GM12878 (cell line): ENCODE data around the gene CRTC1.

Experiments
- CTCF ChIP-seq, 3 experiments: IDR thresholded peaks in 2 of 3; conservative IDR thresholded peaks in 1 of 3; 2 replicates each; pipeline ENCODE4 v1.5.1; 2011; ENCODE audit warnings: low read depth in 3 of 3, low read length in 3 of 3, mild to moderate bottlenecking in 3 of 3, control low read depth in 2 of 3, moderate library complexity in 2 of 3, inconsistent platforms in 1 of 3, mixed read lengths in 1 of 3; ENCODE audit not compliant: control insufficient read depth in 2 of 3, insufficient read depth in 1 of 3; ENCODE audit errors: extremely low read depth in 1 of 3
- ETV6 ChIP-seq, 2 experiments: fragments of 450-650 bp in 1 of 2; IDR thresholded peaks in 1 of 2; conservative IDR thresholded peaks in 1 of 2; 2 replicates each; pipeline ENCODE4 v1.6.1; 2014; ENCODE audit warnings: antibody characterized with exemption in 1 of 2, borderline replicate concordance in 1 of 2, low read depth in 1 of 2, mild to moderate bottlenecking in 1 of 2, moderate library complexity in 1 of 2
- MXI1 ChIP-seq: fragments of 150-350 bp; IDR thresholded peaks from 2 replicates; pipeline ENCODE4 v1.6.1; 2011; ENCODE audit warnings: low read depth, mild to moderate bottlenecking, inconsistent platforms, low read length, improper control_type of control experiment
- TF ChIP-seq, protein P1 (sequence below): IDR thresholded peaks from 2 replicates; pipeline ENCODE4 v1.6.1; 2012; ENCODE audit warnings: mild to moderate bottlenecking, low read depth, low read length
- TF ChIP-seq, protein P2 (sequence below): IDR thresholded peaks from 2 replicates; pipeline ENCODE4 v1.6.1; 2011; ENCODE audit warnings: low read depth, mild to moderate bottlenecking, low read length, moderate library complexity, borderline replicate concordance; ENCODE audit errors: extremely low read depth

DNA sequence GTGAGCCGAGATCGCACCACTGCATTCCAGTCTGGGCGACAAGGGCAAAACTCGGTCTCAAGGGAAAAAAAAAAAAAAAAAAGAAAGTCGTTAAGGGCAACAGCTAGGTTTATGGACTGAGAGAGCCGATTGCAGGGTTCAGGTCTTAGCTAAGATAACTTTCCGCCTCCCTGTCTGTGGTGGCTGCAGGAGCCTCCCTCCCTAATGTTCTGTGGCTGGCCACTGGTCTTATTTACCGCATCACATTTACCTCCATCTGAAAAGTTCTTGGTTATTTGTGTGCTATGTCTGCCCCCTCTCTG, 722 bp upstream of the CRTC1 start:
- TF ChIP-seq, protein P1, sequence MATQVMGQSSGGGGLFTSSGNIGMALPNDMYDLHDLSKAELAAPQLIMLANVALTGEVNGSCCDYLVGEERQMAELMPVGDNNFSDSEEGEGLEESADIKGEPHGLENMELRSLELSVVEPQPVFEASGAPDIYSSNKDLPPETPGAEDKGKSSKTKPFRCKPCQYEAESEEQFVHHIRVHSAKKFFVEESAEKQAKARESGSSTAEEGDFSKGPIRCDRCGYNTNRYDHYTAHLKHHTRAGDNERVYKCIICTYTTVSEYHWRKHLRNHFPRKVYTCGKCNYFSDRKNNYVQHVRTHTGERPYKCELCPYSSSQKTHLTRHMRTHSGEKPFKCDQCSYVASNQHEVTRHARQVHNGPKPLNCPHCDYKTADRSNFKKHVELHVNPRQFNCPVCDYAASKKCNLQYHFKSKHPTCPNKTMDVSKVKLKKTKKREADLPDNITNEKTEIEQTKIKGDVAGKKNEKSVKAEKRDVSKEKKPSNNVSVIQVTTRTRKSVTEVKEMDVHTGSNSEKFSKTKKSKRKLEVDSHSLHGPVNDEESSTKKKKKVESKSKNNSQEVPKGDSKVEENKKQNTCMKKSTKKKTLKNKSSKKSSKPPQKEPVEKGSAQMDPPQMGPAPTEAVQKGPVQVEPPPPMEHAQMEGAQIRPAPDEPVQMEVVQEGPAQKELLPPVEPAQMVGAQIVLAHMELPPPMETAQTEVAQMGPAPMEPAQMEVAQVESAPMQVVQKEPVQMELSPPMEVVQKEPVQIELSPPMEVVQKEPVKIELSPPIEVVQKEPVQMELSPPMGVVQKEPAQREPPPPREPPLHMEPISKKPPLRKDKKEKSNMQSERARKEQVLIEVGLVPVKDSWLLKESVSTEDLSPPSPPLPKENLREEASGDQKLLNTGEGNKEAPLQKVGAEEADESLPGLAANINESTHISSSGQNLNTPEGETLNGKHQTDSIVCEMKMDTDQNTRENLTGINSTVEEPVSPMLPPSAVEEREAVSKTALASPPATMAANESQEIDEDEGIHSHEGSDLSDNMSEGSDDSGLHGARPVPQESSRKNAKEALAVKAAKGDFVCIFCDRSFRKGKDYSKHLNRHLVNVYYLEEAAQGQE = no peak
- TF ChIP-seq ETV6 (conservative IDR thresholded peaks at IDR 0.05 in 1 of 2, IDR thresholded peaks at IDR 0.05 in 1 of 2; ENCODE audit: borderline replicate concordance in 1 of 2, low read depth in 1 of 2) (no peak), CTCF (IDR thresholded peaks at IDR 0.05 in 2 of 3, conservative IDR thresholded peaks at IDR 0.05 in 1 of 3; ENCODE audit: control insufficient read depth in 2 of 3, extremely low read depth in 1 of 3, insufficient read depth in 1 of 3, low read depth in 3 of 3, low read length in 3 of 3) (no peak; a peak in 1 of 6 replicates), MXI1 (no peak)
- TF ChIP-seq, protein P2, sequence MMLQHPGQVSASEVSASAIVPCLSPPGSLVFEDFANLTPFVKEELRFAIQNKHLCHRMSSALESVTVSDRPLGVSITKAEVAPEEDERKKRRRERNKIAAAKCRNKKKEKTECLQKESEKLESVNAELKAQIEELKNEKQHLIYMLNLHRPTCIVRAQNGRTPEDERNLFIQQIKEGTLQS = no peak
